ENCODE results near the gene CACYBP. TPM values are rescaled to one million over a fixed set of nuclear protein-coding genes. Genes with fewer than 3 reads are reported as not detected.
"Not testable (repeated sequence)": the region's sequence is repeated elsewhere in the genome, so short reads cannot be mapped to it uniquely, and the experiment has no call there.

CACYBP gene
- total RNA-seq, 1 donor from 2014 or later, result 103 TPM

DNA sequence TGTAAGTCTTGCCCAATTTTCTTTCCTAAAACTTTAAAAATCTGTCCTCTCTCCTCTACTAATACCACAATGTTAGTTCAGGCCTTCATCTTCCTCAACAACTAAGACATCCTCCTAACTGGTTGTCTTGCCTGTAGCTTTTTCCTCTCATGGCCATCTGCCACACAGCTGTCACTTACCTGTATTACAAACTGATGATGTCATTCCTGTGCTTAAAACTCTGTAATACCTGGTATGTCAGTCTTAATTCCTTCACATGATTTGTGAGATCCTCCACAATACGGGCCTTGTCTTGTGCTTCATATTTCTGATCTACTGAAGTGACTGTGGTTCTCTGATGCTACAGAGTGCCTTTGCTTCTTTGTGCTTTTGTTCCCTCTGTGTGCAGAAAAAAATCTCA lies 13.7 kb downstream of the CACYBP start:
- no peak for DNase-seq

DNA sequence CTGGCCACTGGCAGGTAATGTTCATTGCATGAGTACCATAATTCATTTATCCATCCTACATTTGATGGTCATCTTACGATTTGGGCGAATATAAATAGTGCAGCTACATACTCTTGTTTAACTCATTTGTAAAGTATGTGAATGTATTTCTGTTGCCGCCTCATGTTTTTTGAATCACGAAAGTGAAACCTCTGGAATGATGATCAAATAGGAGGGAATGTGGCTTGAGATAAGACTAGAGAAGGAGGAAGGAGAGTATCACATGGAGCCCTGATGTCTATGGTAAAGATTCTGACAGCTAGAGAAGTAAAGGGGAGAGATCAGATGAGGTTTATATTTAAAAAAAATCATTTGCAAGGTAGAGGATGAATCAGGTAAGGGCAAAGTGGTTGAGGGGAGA lies 15.5 kb downstream of the CACYBP start:
- no peak for DNase-seq

DNA sequence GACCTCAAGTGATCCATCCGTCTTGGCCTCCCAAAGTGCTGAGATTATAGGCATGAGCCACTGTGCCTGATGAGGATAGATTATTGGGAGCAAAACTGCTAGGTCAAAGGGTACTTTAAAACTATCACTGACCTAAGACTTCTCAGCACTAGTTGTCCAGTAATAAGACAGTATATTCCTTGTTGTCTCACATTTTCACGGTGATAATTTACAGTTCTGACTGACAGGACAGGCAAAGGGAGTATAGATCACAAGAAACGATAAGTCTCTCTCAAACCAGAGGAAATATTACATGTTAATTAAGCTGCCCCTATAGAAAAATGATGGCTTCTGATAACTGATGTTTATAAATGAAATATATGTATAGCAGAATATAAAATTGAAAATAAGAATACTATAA lies 19.8 kb downstream of the CACYBP start:
- DNase-seq, result no peak

DNA sequence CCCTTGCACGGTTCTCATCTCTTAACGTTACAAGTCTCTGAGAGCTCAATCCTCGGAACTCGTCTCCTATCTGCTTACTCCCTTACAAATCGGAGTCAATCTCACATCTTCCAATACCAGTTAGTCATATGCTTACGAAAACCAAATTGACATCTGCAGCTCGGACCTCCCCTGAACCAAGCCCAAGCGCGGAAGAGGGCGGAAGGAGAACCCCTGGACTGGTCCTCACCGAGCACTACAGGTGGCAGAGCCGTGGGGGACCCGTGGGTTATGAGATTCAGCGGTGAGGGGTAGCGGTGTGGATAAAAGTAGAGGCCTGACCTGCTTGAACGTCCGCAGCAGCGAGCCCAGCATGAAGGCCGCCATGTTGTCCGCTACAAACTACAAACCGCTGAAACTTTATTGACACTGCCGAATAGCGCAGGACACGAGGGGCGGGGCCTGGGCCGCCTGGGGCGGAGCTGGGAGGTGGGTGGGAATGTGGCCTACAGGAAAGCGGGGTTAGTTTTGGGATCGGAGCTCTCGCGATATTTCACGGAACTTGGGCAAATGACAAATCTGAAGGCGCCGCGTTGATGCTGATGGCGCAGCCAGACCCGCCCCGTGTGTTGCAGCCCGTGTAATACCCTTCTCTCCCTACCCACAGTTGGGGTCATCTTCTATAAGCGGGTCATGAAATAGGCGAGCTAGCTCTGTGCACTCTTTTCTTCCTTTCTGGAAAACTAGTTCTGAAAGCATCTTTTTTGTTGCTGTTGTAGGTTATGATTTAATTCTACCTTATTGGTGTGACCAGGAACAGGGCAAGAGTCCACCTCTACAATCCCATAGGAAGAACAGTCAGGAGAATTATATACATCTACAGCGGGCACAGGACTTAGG lies 23.5 kb downstream of the CACYBP start, which contains the start of gene MRPS14:
Gene MRPS14, minus strand, starts transcription at position 383 of the 879 bp plus-strand sequence. Its CDS starts 17 bp downstream, at position 366.
- peak; percentile 96 for DNase-seq

DNA sequence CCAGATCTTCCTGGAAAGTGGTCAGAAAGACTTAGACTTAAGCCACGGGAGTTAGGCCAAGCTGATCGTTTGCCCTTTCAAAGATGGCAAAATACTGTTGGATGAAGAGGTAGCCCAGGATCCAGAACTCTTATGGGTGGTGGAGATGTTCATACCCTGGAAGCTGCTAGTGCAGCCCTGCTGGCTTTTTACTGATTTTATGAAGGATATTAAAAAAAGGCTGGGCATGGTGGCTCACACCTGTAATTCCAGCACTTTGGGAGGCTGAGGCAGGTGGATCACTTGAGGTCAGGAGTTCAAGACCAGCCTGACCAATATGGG lies 24.1 kb downstream of the CACYBP start:
- not testable (repeated sequence) for DNase-seq

DNA sequence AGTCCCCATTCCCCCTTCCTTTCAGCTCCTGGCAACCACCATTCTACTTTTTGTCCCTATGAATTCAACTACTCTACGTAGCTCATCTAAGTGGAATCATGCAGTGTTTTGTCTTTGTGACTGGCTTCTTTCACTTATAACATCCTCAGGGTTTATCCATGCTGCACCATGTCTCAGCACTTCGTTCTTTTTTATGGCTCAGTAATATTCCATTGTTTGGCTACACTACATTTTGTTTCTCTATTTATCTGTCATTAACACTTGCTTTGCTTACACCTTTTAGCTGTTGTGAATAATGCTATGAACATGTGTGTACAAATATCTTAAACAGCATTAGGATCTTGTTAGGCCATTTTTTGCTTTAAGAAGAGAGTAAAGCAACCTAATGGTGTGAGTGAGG lies 25.0 kb downstream of the CACYBP start:
- no peak for DNase-seq

DNA sequence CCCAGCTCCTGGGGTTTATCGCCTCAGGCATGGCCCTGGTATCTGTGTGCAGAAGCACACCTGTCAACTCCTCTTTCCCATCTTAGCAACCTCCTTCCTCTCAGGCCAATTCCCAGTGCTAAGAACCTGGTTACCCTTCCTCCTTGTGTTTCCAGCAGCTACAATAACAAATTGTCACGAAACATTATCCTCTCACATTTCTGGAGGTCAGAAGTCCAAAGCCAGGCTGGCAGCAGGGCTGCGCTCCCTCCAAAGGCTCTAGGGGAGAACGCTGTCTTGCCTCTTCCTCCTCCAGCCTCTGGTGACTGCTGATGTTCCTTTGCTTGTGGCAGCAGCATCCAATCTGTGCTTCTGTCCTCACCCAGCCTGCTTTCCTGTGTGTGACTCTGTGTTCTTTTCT lies 34.2 kb downstream of the CACYBP start:
- DNase-seq, result no peak

DNA sequence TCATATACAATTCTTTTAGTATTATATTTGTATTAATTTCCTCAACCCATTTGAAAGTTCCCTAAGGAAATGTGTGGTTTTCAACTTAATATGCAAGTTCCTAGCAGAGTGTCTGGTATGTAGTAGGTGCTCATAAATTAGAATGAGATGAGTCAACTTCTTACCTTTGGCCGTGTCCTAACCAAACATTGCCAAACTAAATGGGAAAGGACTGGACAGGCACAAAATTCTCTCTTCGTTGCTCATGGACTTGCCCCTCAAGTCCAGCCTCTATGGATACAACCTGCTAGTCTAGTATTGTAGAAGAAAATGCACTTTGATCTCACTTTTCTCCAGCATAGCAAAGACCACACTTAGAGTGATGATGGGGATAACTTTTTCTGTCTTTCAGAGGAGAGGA lies 35.0 kb downstream of the CACYBP start:
- DNase-seq, result no peak

DNA sequence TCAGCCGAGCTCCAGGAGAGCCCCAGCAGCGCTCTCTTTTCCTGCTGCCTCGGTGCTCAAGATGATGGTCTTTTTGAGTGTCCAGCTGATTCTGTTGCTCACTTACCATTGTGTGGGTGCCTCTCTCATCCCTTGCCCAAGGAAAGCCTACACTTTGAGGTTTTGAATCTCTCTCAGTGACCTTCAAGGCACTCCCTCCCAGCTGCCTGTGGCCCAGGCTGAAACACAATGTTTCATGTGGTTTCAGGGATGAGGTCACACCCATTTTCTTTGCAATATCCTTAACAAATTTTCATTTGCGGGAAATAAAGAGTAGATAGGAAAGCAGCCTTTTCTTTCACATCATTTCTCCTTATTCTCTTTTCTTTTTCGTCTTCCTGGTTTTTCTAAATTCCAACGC lies 36.1 kb downstream of the CACYBP start:
- no peak for DNase-seq

DNA sequence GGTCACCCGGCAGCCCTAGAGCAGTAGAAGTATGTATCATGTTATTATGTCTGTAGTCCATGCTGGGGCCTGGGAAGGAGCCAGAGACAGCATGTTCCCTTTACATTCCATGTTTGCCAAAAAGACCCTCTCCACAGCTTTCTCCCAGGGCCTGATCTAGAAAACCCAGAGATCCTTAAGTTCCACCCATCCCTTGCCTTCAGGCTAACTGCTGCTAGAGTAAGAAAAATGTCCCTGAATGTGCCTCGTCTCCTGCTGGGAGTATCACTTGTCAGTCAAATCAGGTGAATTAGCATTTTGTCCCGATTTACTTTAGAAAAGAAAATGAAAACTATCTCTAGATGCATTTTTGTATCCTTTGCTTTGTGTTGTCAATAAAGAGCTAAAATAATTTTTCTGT lies 36.7 kb downstream of the CACYBP start:
- DNase-seq, result no peak

DNA sequence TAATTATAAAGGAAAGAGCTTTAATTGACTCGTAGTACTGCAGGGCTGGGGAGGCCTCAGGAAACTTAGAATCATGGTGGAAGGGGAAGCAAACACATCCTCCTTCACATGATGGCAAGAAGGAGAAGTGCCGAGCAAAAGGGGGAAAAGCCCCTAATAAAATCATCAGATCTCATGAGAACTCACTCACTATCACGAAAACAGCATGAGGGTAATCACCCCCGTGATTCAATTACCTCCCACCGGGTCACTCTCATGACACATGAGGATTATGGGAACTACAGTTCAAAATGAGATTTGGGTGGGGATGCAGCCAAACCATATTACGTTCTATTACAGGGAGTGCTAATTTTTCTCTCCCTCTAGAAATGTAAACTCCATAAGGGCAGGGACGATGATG lies 37.7 kb downstream of the CACYBP start:
- no peak for DNase-seq

DNA sequence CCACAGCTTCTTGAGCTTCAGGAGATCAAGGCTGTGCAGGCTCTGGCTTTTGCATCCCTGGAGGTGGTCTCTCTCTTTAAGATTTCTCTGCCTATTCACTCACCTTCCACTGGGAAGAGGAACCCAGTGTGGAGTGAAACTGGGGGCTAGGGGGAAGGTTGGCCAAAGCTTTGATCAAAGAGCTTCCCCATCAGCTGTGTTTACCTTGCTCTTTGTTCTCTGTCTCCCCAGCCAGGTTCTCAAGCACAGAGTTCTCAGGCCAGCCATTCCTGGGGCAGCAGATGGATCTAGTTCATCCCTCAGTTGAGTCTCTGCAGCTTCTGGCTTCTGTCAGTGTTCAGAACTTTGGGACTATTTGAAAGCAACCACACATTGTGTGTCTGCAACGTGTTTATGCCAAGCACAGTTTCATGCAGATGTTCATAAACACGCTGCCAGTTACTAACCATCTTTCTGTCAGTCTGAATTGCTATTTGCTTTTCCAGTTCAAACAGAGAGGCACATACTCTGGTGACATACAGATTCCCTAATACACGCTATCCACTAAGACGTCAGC lies 40.7 kb downstream of the CACYBP start:
- no peak for DNase-seq

DNA sequence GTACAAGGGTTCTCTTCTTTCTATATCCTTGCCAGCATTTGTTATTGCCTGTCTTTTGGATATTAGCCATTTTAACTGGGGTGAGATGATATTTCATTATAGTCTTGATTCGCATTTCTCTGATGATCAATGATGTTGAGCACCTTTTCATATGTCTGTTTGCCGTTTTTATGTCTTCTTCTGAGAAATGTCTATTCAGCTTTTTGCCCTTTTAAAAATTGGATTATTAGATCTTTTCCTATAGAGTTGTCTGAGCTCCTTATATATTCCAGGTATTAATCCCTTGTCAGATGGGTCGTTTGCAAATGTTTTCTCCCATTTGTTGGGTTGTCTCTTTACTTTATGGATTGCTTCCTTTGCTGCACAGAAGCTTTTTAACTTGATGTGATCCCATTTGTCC lies 42.9 kb downstream of the CACYBP start:
- DNase-seq, result no peak

DNA sequence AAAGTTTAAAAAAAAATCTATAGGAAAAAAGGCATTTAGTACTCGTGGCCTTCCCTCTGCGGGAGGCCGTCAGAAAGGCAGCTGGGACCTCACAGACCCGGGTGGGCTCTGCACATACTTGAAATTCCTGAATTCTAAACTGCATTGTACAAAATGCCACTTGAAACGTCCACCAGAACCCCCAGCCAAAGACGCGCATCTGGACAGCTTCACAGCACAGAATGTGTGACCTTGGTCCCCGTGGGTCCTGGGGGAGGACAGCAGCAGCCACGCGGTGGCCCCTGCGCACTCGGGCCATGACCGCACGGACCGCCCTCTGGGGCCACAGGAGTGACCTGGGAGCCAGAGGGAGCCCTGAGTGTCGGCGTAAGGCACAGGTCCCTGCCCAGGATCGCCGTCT lies 44.1 kb downstream of the CACYBP start:
- DNase-seq, result no peak

DNA sequence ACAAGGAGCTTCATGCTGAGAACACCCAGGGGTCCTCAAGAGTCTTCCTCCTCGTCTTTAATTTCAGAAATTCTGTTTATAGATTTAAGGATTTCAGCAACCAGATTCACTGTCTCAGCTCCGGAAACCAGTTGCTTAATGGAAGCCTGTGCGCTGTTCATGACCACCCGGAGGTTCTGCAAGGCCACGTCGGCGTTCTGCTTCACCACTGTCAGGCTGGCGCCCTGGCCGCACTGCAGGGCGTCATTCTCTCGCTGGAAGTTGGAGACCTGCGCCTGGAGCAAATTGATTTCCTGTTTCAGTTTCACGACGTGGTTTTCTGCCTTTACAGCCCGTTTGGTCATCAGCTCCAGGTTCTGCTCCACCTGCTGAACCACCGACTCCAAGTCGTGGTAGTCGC lies 44.8 kb downstream of the CACYBP start:
- DNase-seq, result not testable (repeated sequence)

DNA sequence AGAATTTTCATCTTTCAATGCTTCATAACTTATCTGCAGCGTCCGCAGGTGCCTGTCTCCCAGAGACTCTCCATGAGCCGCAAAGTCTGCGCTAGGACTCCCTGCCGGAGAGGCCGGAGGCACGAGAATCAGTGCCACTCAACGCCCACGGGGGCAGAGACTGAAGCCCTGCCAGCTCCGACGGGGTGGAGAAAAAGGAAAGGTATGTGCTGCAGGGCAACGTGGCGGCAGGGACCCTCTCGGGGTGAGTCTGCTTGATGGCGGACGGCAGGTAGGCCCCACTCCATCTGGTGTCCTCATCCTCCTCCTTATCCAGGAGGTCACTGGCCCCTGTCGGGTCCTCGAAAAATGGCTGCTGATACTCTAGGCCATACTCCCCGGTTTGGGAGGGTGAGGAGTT lies 45.4 kb downstream of the CACYBP start:
- DNase-seq, result no peak

DNA sequence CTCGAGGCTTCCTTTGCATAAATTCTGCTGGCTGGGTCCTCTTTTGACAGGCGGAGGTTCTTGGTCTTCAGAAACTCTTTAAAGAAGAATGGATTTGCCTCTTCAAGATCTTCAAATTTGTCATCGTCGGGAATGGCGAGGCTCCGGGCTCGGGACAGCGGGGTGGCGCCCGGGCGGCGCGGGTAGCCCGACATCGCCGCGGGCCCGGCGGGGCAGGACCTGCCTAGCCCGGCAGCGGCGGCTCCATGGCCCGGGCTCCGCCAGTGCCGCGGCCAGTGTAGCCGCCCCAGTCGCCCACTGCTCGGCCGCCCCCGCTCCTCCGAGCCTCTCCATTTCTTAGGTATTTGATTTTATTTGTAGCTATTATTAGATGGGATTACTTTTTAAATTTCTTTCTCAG lies 45.8 kb downstream of the CACYBP start:
- DNase-seq, result no peak

DNA sequence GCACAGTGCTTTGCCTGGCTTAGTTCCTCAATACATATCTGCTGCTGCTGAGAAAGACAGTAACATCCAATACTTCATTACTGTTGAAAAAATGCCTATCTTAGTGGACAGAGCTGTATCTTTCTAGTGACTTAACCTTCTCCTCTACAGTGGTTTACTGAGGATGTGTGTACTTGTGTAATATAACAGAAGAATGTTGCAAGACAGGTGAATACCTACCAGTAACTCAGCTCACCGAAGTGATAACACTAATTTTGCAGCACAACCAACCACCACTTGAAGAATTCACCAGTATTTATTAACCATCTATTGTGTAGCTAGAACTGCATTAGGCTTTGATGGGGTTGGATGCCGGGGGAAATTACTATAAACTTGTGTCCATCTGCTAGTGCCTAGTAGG lies 51.2 kb downstream of the CACYBP start:
- DNase-seq, result no peak

DNA sequence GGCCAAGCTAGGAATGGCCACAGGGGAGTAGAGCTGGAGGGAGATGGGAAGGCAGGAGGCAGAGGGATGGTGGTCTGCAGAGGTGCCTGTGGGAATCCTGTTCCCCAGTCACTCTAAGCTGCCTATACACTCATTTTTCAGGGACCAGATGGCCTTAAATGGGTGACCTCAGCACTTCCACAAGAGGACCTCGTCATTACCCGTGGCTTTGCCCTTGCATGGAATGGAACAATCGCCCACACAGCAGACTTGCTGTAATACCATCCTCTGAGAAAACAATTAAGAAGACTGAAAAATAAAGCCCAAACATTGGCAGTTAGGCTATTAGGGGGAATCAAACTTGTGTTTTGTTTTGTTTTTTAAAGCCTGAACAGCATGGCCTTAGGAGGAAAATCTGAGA lies 55.0 kb downstream of the CACYBP start:
- no peak for DNase-seq

Small RNA genes lying within 50 kb of the gene (small RNA-seq; reads per million reads assigned to genes)
- gene RF00019 (not detected), gene RNU6-307P (not detected)

Other genes starting within 250 kb of the CACYBP start
- gene MRPS14, start 23.5 kb downstream of the CACYBP start, total RNA-seq, result 51.0 TPM
- gene TNN, start 67.9 kb downstream of the CACYBP start, total RNA-seq, result 0.47 TPM
- 0.47 TPM for gene KIAA0040, start 192.8 kb downstream of the CACYBP start, total RNA-seq